Parathyroid adenoma (tissue), 2 donors: ENCODE data around the gene KIAA1958.

Experiments used
- H2AFZ ChIP-seq: fragments of 300-600 bp; sonication (generic); one replicate; pipeline ENCODE4 v1.7.0; 2017; ENCODE audit warnings: antibody characterized with exemption, mild to moderate bottlenecking
- H3K27ac ChIP-seq: fragments of 300-600 bp; sonication (generic); one replicate; pipeline ENCODE4 v1.7.0; 2017
- H3K27me3 ChIP-seq: fragments of 300-600 bp; sonication (generic); one replicate; pipeline ENCODE4 v1.7.0; 2017; ENCODE audit warnings: low read length; ENCODE audit not compliant: control insufficient read depth, insufficient read depth
- H3K36me3 ChIP-seq: fragments of 300-600 bp; sonication (generic); one replicate; pipeline ENCODE4 v1.7.0; 2017; ENCODE audit warnings: low read length; ENCODE audit not compliant: control insufficient read depth, insufficient read depth
- H3K4me1 ChIP-seq: fragments of 300-600 bp; sonication (generic); one replicate; pipeline ENCODE4 v1.7.0; 2017; ENCODE audit warnings: control low read depth
- H3K4me2 ChIP-seq: fragments of 300-600 bp; sonication (generic); one replicate; pipeline ENCODE4 v1.7.0; 2017; ENCODE audit warnings: low read length
- H3K4me3 ChIP-seq: fragments of 300-600 bp; sonication (generic); one replicate; pipeline ENCODE4 v1.7.0; 2017; ENCODE audit warnings: low read depth, low read length
- H3K79me2 ChIP-seq: fragments of 300-600 bp; sonication (generic); one replicate; pipeline ENCODE4 v1.7.0; 2017; ENCODE audit warnings: control low read depth
- H3K9ac ChIP-seq: fragments of 300-600 bp; sonication (generic); one replicate; pipeline ENCODE4 v1.7.0; 2017; ENCODE audit warnings: mild to moderate bottlenecking
- H3K9me3 ChIP-seq: fragments of 300-600 bp; sonication (generic); one replicate; pipeline ENCODE4 v1.7.0; 2017; ENCODE audit warnings: low read length; ENCODE audit not compliant: control insufficient read depth
- CTCF ChIP-seq: fragments of 300-600 bp; sonication (generic); IDR thresholded peaks from one replicate; pipeline ENCODE4 v1.7.0; 2017; ENCODE audit warnings: antibody characterized with exemption, mild to moderate bottlenecking
- donor health status: primary hyperparathyroidism.

Gene KIAA1958

GRCh38 chr9:112601636-112602035 is 115.0 kb downstream of the KIAA1958 start:
- Histone ChIP-seq H3K4me1 (peaks cover 4% of the 10 kb centered on the region), H2AFZ (no peak overlapping the region), H3K9ac (no peak overlapping the region), H3K36me3 (no peaks in the 10 kb centered on the region), H3K4me2 (no peak overlapping the region), H3K9me3 (no peaks in the 10 kb centered on the region), H3K27me3 (no peaks in the 10 kb centered on the region), H3K79me2 (no peaks in the 10 kb centered on the region), H3K4me3 (no peak overlapping the region), H3K27ac (no peak overlapping the region)
- TF ChIP-seq CTCF, result no peak

DNA sequence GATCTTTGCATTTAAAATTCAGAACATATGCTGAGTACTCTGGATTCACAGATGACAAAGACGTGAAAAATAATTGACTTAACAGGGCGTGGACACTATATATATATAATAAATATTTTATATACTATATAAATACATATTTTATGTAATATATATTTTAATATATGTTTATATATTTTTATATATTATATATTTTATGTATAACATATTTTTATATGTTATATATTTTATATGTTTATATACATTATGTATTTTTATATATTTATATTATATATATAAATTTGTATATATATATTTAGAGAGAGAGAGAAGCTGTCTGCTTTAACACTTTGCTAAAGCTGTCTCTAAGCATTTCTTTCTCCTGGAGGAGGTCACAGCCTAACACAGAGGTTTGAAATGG is 118.2 kb downstream of the KIAA1958 start:
- H3K4me2 ChIP-seq, result no peak overlapping the region
- H3K9ac ChIP-seq, result no peak overlapping the region
- TF ChIP-seq CTCF, result no peak

DNA sequence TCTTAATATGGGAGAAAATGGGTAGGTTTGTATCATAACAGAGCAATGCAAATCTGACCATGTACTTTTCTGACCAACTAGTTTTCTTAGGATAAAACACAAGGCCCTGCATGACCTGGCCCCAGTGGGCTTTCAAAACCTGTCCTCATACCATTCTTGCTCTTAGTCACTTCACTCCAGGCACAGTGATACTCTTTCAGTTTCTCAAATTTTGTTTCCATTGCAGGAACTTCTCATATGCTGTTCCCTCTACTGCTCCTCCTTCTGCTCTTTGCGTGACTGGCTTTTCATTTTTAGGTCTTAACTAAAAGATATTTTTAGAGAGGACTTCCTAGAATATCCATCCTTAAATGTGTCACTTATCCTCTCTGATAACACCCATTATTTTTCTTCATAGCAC is 118.9 kb downstream of the KIAA1958 start:
- H3K27ac ChIP-seq, result no peak overlapping the region
- no peak for TF ChIP-seq CTCF
- H3K9ac ChIP-seq, result no peak overlapping the region
- H3K79me2 ChIP-seq, result no peaks in the 10 kb centered on the region
- no peaks in the 10 kb centered on the region for H3K27me3 ChIP-seq
- no peaks in the 10 kb centered on the region for H3K36me3 ChIP-seq
- H3K4me1 ChIP-seq, result no peaks in the 10 kb centered on the region
- no peak overlapping the region for H2AFZ ChIP-seq
- no peaks in the 10 kb centered on the region for H3K9me3 ChIP-seq
- H3K4me2 ChIP-seq, result no peak overlapping the region
- H3K4me3 ChIP-seq, result no peak overlapping the region

More for the DNA sequence above, 118.2 kb downstream of the KIAA1958 start:
- Histone ChIP-seq H3K9me3 (no peaks in the 10 kb centered on the region), H3K4me1 (no peaks in the 10 kb centered on the region), H3K27ac (no peak overlapping the region), H3K4me3 (no peak overlapping the region), H3K79me2 (no peaks in the 10 kb centered on the region), H3K36me3 (no peaks in the 10 kb centered on the region), H3K27me3 (no peaks in the 10 kb centered on the region), H2AFZ (no peak overlapping the region)

DNA sequence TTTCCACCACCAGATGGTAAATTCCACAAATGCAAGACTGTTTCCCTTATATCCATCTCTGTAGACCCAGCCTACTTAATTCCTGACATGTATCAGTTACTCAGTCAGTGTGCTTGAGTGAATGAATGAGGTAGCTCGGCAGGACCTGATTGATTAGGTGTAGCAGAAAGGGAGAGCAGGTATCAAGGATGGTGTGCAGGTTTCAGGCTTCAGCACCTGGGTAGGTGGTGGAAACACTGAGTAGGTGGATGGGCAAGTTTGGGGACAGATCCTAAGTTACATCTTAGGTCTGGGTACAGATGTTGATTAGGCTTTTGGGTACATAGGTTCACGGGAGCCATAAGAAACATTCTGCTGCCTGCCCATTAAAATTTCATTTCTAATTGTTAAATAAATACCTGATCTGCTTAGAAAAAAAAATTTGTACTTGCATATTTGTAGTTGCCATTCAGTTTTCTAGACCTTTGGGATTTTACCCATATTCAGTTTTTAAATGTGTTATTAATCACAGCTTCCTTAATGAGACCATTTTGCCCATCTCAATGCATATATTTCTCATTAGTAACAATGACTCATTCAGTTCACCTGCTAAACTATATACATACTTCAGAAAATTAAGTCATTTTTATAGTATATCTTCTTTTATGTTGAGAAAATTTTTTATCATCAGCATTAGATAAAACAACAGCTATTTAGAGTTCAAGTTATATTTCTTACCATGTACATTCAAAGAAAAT is 119.5 kb downstream of the KIAA1958 start:
- no peaks in the 10 kb centered on the region for H3K9me3 ChIP-seq
- no peaks in the 10 kb centered on the region for H3K36me3 ChIP-seq
- no peak overlapping the region for H3K4me3 ChIP-seq
- no peak overlapping the region for H3K9ac ChIP-seq
- no peak overlapping the region for H3K27ac ChIP-seq
- H3K4me1 ChIP-seq, result no peaks in the 10 kb centered on the region
- H3K27me3 ChIP-seq, result no peaks in the 10 kb centered on the region
- no peak for TF ChIP-seq CTCF
- no peak overlapping the region for H3K4me2 ChIP-seq
- no peaks in the 10 kb centered on the region for H3K79me2 ChIP-seq
- H2AFZ ChIP-seq, result no peak overlapping the region

- Histone ChIP-seq H3K4me2 (no peak overlapping the region), H3K9ac (no peak overlapping the region), H3K4me3 (no peak overlapping the region), H3K9me3 (no peaks in the 10 kb centered on the region), H3K4me1 (no peaks in the 10 kb centered on the region), H3K27ac (no peak overlapping the region), H3K79me2 (no peaks in the 10 kb centered on the region), H3K36me3 (no peaks in the 10 kb centered on the region), H3K27me3 (no peaks in the 10 kb centered on the region), H2AFZ (no peak overlapping the region)
- TF ChIP-seq CTCF, result no peak
Observed at GRCh38 chr9:112608851-112609250, 122.2 kb downstream of the KIAA1958 start.
